AG09319 (cell line): ENCODE results near the gene TAGLN2.

Source experiments
- DNase-seq: peaks from one replicate; pipeline ENCODE4 v3.0.0-alpha.2; 2010; ENCODE audit warnings: low read depth; ENCODE audit errors: extremely low read depth
- TF ChIP-seq, protein P1 (sequence below): IDR thresholded peaks from 2 replicates; pipeline ENCODE4 v1.5.1; 2011; ENCODE audit warnings: low read depth, mild to moderate bottlenecking, inconsistent platforms, low read length, moderate library complexity

TAGLN2 gene

DNA sequence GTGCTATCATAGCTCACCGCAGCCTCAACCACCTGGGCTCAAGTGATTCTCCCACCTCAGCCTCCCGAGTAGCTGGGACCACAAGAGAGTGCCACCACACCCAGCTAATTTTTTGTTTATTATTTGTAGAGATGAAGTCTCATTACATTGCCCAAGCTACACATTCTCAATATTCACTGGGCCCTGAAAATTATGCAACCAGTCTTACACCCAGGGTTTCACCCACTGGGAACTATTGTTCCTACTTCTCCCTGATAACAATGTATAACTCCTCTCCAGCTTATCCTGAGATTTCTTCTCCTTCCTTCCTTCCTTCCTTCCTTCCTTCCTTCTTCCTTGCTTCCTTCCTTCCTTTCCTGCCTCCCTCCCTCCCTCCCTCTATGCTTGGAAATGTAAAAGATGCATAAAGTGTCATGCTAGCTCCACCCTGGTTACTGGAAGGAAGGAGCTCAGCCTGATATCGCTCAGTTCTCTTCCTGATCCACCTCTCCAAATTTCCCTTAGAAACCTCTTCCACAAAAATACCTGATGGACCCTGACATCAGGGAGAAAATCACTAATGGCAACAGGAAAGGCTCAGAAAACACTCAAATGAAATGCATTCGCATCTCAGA lies 51.7 kb downstream of the TAGLN2 start:
- TF ChIP-seq, protein P1, sequence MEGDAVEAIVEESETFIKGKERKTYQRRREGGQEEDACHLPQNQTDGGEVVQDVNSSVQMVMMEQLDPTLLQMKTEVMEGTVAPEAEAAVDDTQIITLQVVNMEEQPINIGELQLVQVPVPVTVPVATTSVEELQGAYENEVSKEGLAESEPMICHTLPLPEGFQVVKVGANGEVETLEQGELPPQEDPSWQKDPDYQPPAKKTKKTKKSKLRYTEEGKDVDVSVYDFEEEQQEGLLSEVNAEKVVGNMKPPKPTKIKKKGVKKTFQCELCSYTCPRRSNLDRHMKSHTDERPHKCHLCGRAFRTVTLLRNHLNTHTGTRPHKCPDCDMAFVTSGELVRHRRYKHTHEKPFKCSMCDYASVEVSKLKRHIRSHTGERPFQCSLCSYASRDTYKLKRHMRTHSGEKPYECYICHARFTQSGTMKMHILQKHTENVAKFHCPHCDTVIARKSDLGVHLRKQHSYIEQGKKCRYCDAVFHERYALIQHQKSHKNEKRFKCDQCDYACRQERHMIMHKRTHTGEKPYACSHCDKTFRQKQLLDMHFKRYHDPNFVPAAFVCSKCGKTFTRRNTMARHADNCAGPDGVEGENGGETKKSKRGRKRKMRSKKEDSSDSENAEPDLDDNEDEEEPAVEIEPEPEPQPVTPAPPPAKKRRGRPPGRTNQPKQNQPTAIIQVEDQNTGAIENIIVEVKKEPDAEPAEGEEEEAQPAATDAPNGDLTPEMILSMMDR: no peak
- no peak for DNase-seq

DNA sequence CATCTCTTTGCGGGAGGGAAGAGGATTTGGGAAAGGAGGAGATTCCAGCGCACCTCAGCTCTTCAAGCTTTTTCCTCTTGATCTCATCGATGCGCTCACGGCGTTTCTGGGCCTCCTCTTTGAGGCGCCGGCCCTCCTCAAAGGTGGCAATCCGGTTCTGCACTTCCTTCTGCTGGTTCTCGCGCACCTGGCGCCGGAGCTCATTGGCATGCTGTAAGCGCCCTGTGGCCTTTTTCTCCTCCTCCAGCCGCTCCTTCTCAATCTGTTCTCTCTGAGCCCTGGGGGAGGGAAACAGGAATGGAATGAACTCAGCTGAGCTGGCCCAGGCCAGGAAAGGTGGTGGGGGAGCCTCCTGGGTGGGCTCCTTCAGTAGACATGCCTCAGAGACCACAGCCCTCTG lies 52.4 kb downstream of the TAGLN2 start:
- DNase-seq: no peak
- TF ChIP-seq, protein P1: no peak

DNA sequence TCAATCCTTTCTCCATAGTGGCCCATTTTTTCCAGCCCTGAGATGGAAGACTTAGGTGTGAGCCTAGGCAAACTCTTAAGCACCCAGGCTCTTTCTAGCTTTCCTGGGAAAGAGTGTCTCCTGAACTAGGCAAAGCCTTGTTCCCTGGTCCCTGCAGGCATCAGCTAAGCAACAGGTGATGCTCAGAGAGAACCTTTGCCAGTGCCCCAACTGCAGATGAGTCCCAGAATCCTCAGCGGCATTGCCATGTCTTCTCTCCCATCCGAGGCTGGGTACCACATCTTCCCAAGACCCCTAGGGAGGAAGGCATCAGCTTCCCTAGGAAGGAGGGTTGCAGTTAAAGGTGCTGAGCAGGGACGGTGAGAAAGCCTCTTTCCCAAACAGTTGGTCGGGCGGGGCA lies 54.6 kb downstream of the TAGLN2 start:
- TF ChIP-seq, protein P1: no peak
- no peak for DNase-seq

DNA sequence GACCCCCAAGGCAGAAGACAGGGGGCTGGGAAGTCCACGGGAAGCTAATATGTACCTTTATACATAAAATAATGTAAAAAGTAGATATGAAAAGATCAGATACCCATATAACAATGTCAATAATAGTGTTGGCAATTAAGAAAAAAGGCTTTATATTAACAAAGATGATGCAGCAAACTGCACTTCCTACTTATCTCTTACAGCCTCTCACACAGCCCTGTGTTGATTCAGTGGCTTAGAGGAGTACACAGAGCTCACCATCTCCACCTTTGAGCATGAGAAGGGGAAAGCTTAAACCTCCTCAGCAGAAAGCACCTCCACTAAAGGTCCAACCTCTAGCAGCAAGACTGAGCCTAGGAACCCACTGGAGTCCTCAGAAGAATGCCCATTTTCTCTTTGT lies 55.7 kb downstream of the TAGLN2 start:
- no peak for DNase-seq
- TF ChIP-seq, protein P1: no peak

DNA sequence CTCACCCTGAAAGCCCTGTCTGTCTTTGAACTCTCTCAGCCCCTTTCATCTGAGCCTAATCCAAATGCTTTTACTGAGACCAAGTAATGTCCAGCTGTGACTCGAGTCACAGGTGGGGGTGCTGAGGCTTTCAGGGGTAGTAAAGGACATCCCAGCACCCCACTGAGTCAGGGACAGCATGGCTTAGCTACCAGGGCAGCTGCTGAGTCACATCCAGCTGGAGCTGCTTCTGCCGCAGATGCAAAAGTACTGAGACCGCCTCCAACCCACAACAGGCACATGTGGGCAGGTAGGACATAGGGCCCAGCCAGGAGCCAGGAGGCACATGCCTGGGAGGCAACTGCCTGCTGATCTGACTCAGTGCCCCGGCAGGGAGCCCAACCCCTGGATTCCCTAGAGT lies 56.1 kb downstream of the TAGLN2 start:
- TF ChIP-seq, protein P1: no peak

DNA sequence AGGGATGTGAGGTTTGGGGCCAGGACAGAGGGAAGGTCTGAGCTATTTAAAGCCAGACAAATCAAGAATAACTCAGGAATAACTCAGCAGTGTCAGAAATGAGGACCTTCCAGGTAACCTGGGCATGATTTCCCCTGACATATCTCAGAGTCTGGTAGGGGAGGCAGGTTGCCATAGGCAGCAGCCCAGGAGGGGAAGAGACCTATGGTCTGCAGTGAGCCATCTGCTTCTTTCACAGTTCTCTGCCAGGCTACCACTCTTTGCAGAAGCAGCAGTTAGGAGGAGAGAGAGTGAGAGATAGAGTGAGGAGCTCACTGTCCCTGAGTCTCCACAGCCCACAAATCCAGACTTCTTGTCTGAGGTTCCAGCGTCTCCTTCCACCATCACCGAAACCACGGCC lies 56.5 kb downstream of the TAGLN2 start:
- TF ChIP-seq, protein P1: no peak
- no peak for DNase-seq

More for the DNA sequence above, 56.1 kb downstream of the TAGLN2 start:
- no peak for DNase-seq
